ENCODE results near the gene EPB41L4A.

EPB41L4A gene

DNA sequence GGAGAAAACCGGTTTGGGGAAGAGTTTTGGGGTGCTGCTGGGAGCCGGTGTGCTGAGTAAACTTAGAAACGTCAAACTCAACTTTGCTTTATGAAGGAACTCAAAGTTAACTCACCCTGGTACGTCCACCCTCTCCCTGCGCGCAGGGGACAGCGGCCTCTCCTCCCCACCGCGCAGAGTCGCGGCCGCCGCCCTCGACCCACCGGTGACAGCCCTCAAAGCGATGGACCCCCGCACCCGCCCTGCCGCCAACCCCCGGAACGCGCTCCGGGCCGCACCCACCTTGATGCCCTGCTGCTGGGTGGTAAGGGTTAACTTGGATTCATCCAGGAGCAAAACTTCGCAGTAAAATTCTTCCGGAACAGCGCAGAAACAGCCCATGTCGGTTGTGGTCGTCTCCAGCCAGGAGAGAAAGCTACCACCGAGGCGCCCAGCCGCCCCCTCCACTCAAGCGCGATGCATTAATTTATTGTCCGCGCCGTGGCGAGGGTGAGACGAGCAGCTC lies 366 bp downstream of the EPB41L4A start:
- H3K4me3 ChIP-seq (ENCODE audit: low read depth, low read length) = peak overlapping the region; percentile 91
- H3K79me2 ChIP-seq = peaks cover 30% of the 10 kb centered on the region
- peaks cover 8% of the 10 kb centered on the region for H3K4me1 ChIP-seq
- H3K9ac ChIP-seq = peak overlapping the region; percentile 71
- TF ChIP-seq, protein P1, sequence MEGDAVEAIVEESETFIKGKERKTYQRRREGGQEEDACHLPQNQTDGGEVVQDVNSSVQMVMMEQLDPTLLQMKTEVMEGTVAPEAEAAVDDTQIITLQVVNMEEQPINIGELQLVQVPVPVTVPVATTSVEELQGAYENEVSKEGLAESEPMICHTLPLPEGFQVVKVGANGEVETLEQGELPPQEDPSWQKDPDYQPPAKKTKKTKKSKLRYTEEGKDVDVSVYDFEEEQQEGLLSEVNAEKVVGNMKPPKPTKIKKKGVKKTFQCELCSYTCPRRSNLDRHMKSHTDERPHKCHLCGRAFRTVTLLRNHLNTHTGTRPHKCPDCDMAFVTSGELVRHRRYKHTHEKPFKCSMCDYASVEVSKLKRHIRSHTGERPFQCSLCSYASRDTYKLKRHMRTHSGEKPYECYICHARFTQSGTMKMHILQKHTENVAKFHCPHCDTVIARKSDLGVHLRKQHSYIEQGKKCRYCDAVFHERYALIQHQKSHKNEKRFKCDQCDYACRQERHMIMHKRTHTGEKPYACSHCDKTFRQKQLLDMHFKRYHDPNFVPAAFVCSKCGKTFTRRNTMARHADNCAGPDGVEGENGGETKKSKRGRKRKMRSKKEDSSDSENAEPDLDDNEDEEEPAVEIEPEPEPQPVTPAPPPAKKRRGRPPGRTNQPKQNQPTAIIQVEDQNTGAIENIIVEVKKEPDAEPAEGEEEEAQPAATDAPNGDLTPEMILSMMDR (IDR thresholded peaks at IDR 0.05) = no peak
- H3K36me3 ChIP-seq (ENCODE audit: control insufficient read depth, insufficient read depth, low read length) = no peaks in the 10 kb centered on the region
- peak overlapping the region; percentile 75 for H3K4me2 ChIP-seq (ENCODE audit: low read length)
- no peaks in the 10 kb centered on the region for H3K9me3 ChIP-seq (ENCODE audit: control insufficient read depth, low read length)
- H3K27ac ChIP-seq = peak overlapping the region; percentile 88
- peak overlapping the region; percentile 96 for H2AFZ ChIP-seq
- H3K27me3 ChIP-seq (ENCODE audit: control insufficient read depth, insufficient read depth, low read length) = no peaks in the 10 kb centered on the region

DNA sequence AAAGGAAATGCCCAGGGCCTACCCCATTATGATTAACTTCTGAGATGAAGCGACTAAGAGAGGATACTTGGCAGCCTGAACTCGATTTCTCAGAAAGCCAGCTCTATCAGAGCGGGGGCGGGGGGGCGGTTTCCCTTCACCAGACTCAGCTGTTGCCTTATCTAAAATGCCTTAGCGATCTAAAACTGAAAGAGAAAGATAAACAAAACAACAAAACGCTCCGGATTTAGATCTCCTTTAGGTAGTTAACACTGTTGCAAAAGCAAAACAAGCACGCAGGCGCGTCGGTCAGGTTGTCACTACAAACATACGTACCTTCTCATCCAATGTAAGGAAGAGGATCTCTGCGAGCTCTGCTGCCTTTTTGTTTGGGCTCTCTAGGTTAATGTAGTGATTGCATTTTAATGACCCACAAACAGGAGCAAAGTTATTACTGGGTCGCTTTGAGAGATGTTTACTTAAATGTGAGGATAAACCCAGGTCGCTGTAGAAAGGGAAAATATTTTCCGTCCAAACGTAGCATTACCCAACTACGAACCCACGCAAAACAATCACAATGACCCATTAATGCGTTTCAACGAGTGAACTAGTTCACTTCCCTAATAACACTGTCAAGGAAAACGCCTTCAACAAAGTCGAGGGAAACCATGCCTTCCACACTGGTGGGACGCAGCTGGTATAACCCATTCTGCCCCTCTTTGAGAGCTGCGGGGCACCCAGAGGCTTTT lies 982 bp downstream of the EPB41L4A start:
- peaks cover 8% of the 10 kb centered on the region for H3K4me1 ChIP-seq
- H3K4me3 ChIP-seq (ENCODE audit: low read depth, low read length) = peak overlapping the region; percentile 91
- no peaks in the 10 kb centered on the region for H3K27me3 ChIP-seq (ENCODE audit: control insufficient read depth, insufficient read depth, low read length)
- peak overlapping the region; percentile 96 for H2AFZ ChIP-seq
- H3K9me3 ChIP-seq (ENCODE audit: control insufficient read depth, low read length) = no peaks in the 10 kb centered on the region
- H3K9ac ChIP-seq = no peak overlapping the region
- no peaks in the 10 kb centered on the region for H3K36me3 ChIP-seq (ENCODE audit: control insufficient read depth, insufficient read depth, low read length)
- peak overlapping the region; percentile 88 for H3K27ac ChIP-seq
- peaks cover 30% of the 10 kb centered on the region for H3K79me2 ChIP-seq
- H3K4me2 ChIP-seq (ENCODE audit: low read length) = peak overlapping the region; percentile 75
- TF ChIP-seq, protein P1 (IDR thresholded peaks at IDR 0.05) = no peak

DNA sequence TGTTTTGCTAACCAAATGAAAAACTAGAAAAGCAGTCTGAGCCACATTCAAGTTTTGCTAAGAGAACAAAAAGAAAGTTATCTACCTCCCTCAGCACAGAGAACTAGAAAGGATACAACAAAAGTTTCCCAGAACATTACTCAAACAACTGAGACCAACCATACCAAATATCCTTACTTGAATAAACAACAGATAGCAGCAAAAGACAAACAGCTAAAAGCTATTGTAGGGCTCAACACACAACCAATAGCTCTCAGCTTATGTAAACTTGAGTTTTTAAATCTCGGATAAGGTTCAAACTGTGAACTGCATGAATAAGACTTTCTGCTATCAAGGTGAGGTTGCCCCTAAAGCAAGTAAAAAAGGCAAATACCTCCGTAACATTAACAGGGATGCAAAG lies 3.5 kb downstream of the EPB41L4A start:
- Histone ChIP-seq H3K4me1 (peaks cover 4% of the 10 kb centered on the region), H3K9me3 (ENCODE audit: control insufficient read depth, low read length) (no peaks in the 10 kb centered on the region), H3K4me3 (ENCODE audit: low read depth, low read length) (no peak overlapping the region), H3K27ac (no peak overlapping the region), H3K9ac (no peak overlapping the region), H3K36me3 (ENCODE audit: control insufficient read depth, insufficient read depth, low read length) (no peaks in the 10 kb centered on the region), H2AFZ (no peak overlapping the region), H3K27me3 (ENCODE audit: control insufficient read depth, insufficient read depth, low read length) (no peaks in the 10 kb centered on the region), H3K4me2 (ENCODE audit: low read length) (no peak overlapping the region), H3K79me2 (peaks cover 39% of the 10 kb centered on the region)
- TF ChIP-seq, protein P1 (IDR thresholded peaks at IDR 0.05) = no peak

DNA sequence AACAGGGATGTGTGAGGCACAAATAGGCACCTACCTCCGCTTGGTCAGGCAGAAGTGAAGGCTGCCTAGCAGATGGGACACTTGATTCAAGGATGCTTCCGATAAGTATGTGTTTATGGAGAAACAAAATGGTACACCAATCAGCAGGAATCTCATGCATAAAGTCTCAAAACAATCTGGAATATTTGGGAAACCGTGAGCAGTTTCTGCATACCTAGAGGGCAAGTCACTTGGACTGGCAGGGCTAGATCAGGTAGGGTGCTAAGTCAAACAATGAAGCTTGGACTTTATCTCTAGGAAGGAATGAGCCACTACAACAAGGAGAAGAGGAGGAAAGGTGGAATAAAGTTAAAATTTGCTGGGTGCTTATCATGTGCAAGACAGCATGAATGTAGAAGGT lies 5.5 kb downstream of the EPB41L4A start:
- TF ChIP-seq, protein P1 (IDR thresholded peaks at IDR 0.05) = no peak

DNA sequence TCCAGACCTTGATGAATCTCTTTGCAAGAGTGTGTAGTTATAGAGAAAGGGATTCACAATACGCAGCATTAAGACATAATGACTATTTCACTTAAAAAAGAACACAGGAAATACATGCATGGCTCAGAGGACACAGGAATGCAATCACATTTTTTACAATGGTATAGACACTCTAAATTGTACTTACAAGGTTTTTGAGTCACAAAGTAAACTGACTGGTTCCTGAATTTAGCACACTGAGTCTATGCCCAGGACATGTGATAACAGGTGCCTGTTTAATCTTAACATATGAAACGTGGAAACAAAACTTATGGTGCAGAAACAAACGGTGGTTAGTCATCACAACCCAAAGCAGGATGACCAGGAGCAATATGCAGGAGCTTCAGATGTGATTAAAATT lies 6.7 kb downstream of the EPB41L4A start:
- Histone ChIP-seq H3K27ac (no peak overlapping the region), H3K79me2 (peaks cover 31% of the 10 kb centered on the region)

More for the DNA sequence above, 5.5 kb downstream of the EPB41L4A start:
- Histone ChIP-seq H3K4me1 (peaks cover 13% of the 10 kb centered on the region), H3K4me2 (ENCODE audit: low read length) (no peak overlapping the region), H3K4me3 (ENCODE audit: low read depth, low read length) (no peak overlapping the region), H3K27ac (no peak overlapping the region), H3K79me2 (peaks cover 40% of the 10 kb centered on the region), H2AFZ (no peak overlapping the region), H3K9me3 (ENCODE audit: control insufficient read depth, low read length) (no peaks in the 10 kb centered on the region), H3K9ac (no peak overlapping the region), H3K36me3 (ENCODE audit: control insufficient read depth, insufficient read depth, low read length) (no peaks in the 10 kb centered on the region), H3K27me3 (ENCODE audit: control insufficient read depth, insufficient read depth, low read length) (no peaks in the 10 kb centered on the region)

More for the DNA sequence above, 6.7 kb downstream of the EPB41L4A start:
- H3K9ac ChIP-seq = no peak overlapping the region
- no peak overlapping the region for H3K4me2 ChIP-seq (ENCODE audit: low read length)
- no peaks in the 10 kb centered on the region for H3K9me3 ChIP-seq (ENCODE audit: control insufficient read depth, low read length)
- no peaks in the 10 kb centered on the region for H3K36me3 ChIP-seq (ENCODE audit: control insufficient read depth, insufficient read depth, low read length)
- no peak overlapping the region for H3K4me3 ChIP-seq (ENCODE audit: low read depth, low read length)
- peaks cover 13% of the 10 kb centered on the region for H3K4me1 ChIP-seq
- no peaks in the 10 kb centered on the region for H3K27me3 ChIP-seq (ENCODE audit: control insufficient read depth, insufficient read depth, low read length)
- H2AFZ ChIP-seq = no peak overlapping the region
- TF ChIP-seq, protein P1 (IDR thresholded peaks at IDR 0.05) = no peak

All from parathyroid adenoma (tissue), 2 donors.